ENCODE data around the gene TMEM141. TPM values are rescaled to one million over a fixed set of nuclear protein-coding genes. Genes with fewer than 3 reads are reported as not detected.
"Not testable (repeated sequence)": the region's sequence is repeated elsewhere in the genome, so short reads cannot be mapped to it uniquely, and the experiment has no call there.

Gene TMEM141
- total RNA-seq, 1 donor from 2014 or later = 19.9 TPM

GRCh38 chr9:136796238-136796774, 5.2 kb downstream of the TMEM141 start, which contains the start of gene CCDC183:
Gene CCDC183 (plus strand): TSS chr9:136796338. CDS start chr9:136796398, 60 bp downstream.
- Histone ChIP-seq H3K4me3 (peak within 1 kb of the TSS; percentile 1), H3K27ac (peak within 1 kb of the TSS; percentile 4), H4K20me1 (ENCODE audit: low read depth) (peaks cover 10% of the 10 kb centered on the region), H3K27me3 (peaks cover 21% of the 10 kb centered on the region), H3F3A (ENCODE audit: low read depth) (peaks cover 33% of the 10 kb centered on the region), H3K9me3 (ENCODE audit: low read depth) (no peaks in the 10 kb centered on the region), H2AFZ (replicated peaks) (no peak within 1 kb of the TSS), H3K79me2 (ENCODE audit: low read depth) (no peaks in the 10 kb centered on the region), H3K4me2 (peak within 1 kb of the TSS; percentile 58), H3K36me3 (no peaks in the 10 kb centered on the region), H3K9ac (no peak within 1 kb of the TSS), H3K4me1 (peaks cover 26% of the 10 kb centered on the region)
- Mint-ChIP-seq H3K27me3 (ENCODE audit: insufficient read depth, low read depth) (peaks cover 4% of the 10 kb centered on the region), H3K4me1 (peaks cover 29% of the 10 kb centered on the region), H3K27ac (peak within 1 kb of the TSS; percentile 87), H3K9me3 (no peaks in the 10 kb centered on the region), H3K36me3 (peaks cover 1% of the 10 kb centered on the region), H3K4me3 (peak within 1 kb of the TSS; percentile 69)
- TF ChIP-seq CTCF (IDR thresholded peaks at IDR 0.05) = no peak
- no peak for TF ChIP-seq EZH2 (IDR thresholded peaks at IDR 0.05)
- no peak for TF ChIP-seq EZH2phosphoT487 (IDR thresholded peaks at IDR 0.05)
- no peak for DNase-seq (ENCODE audit: low spot score)

DNA sequence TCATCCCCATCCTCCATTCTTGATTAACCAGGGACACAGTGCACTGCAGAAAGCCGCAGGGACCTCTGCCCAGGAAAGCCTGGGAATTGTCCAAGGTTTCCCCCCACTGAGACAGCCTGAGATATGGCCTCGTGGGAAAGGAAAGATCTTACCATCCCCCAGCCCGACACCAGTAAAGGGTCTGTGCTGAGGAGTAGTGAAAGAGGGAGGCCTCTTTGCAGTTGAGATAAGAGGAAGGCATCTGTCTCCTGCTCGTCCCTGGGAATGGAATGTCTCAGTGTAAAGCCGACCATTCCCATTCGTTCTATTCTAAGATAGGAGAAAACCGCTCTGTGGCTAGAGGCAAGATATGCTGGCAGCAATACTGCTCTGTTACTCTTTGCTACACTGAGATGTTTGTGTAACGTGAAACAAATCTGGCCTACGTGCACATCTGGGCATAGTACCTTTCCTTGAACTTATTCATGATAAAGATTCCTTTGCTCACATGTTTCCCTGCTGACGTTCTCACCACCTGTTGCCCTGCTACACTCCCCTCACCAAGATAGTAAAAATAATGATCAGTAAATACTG, 5.7 kb downstream of the TMEM141 start:
- H3K27me3 Mint-ChIP-seq (ENCODE audit: insufficient read depth, low read depth) = not testable (repeated sequence)
- peak overlapping the region; percentile 58 for H3K4me2 ChIP-seq

GRCh38 chr9:136798708-136799078, 7.5 kb downstream of the TMEM141 start:
- Histone ChIP-seq H3K79me2 (ENCODE audit: low read depth) (no peaks in the 10 kb centered on the region), H3K9me3 (ENCODE audit: low read depth) (no peaks in the 10 kb centered on the region), H3K27me3 (peaks cover 26% of the 10 kb centered on the region), H3K9ac (no peak overlapping the region), H3K4me3 (no peak overlapping the region), H3K4me2 (no peak overlapping the region), H3K36me3 (no peaks in the 10 kb centered on the region), H2AFZ (replicated peaks) (no peak overlapping the region), H3K27ac (no peak overlapping the region), H4K20me1 (ENCODE audit: low read depth) (no peaks in the 10 kb centered on the region), H3K4me1 (peaks cover 29% of the 10 kb centered on the region), H3F3A (ENCODE audit: low read depth) (peaks cover 41% of the 10 kb centered on the region)
- Mint-ChIP-seq H3K27ac (no peak overlapping the region), H3K36me3 (no peaks in the 10 kb centered on the region), H3K27me3 (ENCODE audit: insufficient read depth, low read depth) (peaks cover 14% of the 10 kb centered on the region), H3K4me3 (no peak overlapping the region), H3K4me1 (peaks cover 36% of the 10 kb centered on the region), H3K9me3 (no peaks in the 10 kb centered on the region)
- TF ChIP-seq CTCF (IDR thresholded peaks at IDR 0.05) (no peak), EZH2 (IDR thresholded peaks at IDR 0.05) (no peak), EZH2phosphoT487 (IDR thresholded peaks at IDR 0.05) (no peak)
- DNase-seq (ENCODE audit: low spot score) = no peak

More for the DNA sequence above, 5.7 kb downstream of the TMEM141 start:
- Histone ChIP-seq H3F3A (ENCODE audit: low read depth) (peaks cover 38% of the 10 kb centered on the region), H3K4me1 (peaks cover 29% of the 10 kb centered on the region), H3K27me3 (peaks cover 23% of the 10 kb centered on the region), H3K27ac (peak overlapping the region; percentile 4), H3K4me3 (peak overlapping the region; percentile 1)
- Mint-ChIP-seq H3K4me3 (peak overlapping the region; percentile 69), H3K27ac (peak overlapping the region; percentile 87), H3K4me1 (peaks cover 31% of the 10 kb centered on the region)
- not testable (repeated sequence) for H3K79me2 ChIP-seq (ENCODE audit: low read depth); H4K20me1 ChIP-seq (ENCODE audit: low read depth); H3K36me3 Mint-ChIP-seq; H3K9me3 ChIP-seq (ENCODE audit: low read depth); H2AFZ ChIP-seq (replicated peaks); H3K36me3 ChIP-seq; H3K9me3 Mint-ChIP-seq; H3K9ac ChIP-seq
- peak; percentile 41 for DNase-seq (ENCODE audit: low spot score)
